Right cardiac atrium (tissue), 5 donors: ENCODE measurements around the gene JUN. TPM values are rescaled to one million over a fixed set of nuclear protein-coding genes. Genes with fewer than 3 reads are reported as not detected.
A peak's percentile ranks its signal among the peaks of the same experiment; 100 is the strongest.

Experiments used
- ATAC-seq, 2 donors: fragments of 200-7000 bp; cut with Tn5 transposase; one replicate each; pipeline versions ENCODE4 v1.8.0 to v1.9.1; 2020; ENCODE audit warnings: moderate library complexity in 2 of 2, mild to moderate bottlenecking in 1 of 2
- DNase-seq, 3 donors: peaks; one replicate each; pipeline ENCODE4 v3.0.0-alpha.2; 2020
- H3K27ac ChIP-seq: one replicate; pipeline ENCODE4 v1.5.1; 2013; ENCODE audit warnings: mild to moderate bottlenecking, low read length, control low read depth, moderate library complexity
- H3K27me3 ChIP-seq: one replicate; pipeline ENCODE4 v1.6.1; 2013; ENCODE audit not compliant: control insufficient read depth, insufficient read depth
- H3K4me1 ChIP-seq: one replicate; pipeline ENCODE4 v1.6.1; 2013; ENCODE audit warnings: low read length; ENCODE audit not compliant: control insufficient read depth, insufficient read depth
- H3K4me3 ChIP-seq: one replicate; pipeline ENCODE4 v1.5.1; 2013; ENCODE audit warnings: low read length, control low read depth
- H3K9me3 ChIP-seq: one replicate; pipeline ENCODE4 v1.6.1; 2013; ENCODE audit warnings: low read length; ENCODE audit not compliant: control insufficient read depth
- WGBS: extraction: QIAGEN DNeasy Blood & Tissue Kit; methylation state at CpG from one replicate; pipeline ENCODE4 v1.1.7; 2013; 5-methylcytosine and 5-hydroxymethylcytosine counted together
- intact Hi-C, 4 donors: fragments of 100-400 bp; cut with DNase I; formaldehyde crosslinking; loops; one replicate each; pipeline versions ENCODE4 v1.11.0 to v1.14.0; 2022 to 2023
- long read RNA-seq, 4 donors: library from polyadenylated mRNA; unstranded; transcript quantifications; one replicate each; pipeline ENCODE4 v2.0.0, GENCODE V29; 2020 to 2021
- polyA plus RNA-seq: library from polyadenylated mRNA; stranded (reverse); fragments of 200-250 nt; gene quantifications from one replicate; pipeline ENCODE4 v1.2.3, GENCODE V29; 2013
- total RNA-seq, 4 donors: library from RNA; stranded (reverse); fragmentation: NEBNext Ultra II Directional; extraction: Animal tissue kit (Norgen Biotek cat#: 25700); gene quantifications; one replicate each; pipeline ENCODE4 v1.2.1, GENCODE V29; 2021
- donor health status: healthy with polysubstance abuse.
- donor health status: DM: no; HTN: yes; CAD: no.
- donor health status: DM: no; HTN: no; CAD: no.
- donor health status: DM: no; HTN: yes; CAD: no; lungs with severe emphysema.
- donor health status: DM: yes; HTN: yes; CAD: no.

JUN gene
- 10 to 100 TPM; 41.1 to 69.8 (median 50.7) TPM for total RNA-seq
- polyA plus RNA-seq = 211 TPM
- long read RNA-seq, donor 1, transcript JUN-201 (1 exons, 3,540 nt) = major isoform, 66 of 66 reads
- long read RNA-seq, donor 1, partial matches to known transcripts = 0 of 66 reads
- long read RNA-seq, donor 1, other reads (novel, unspliced or antisense) = 0 of 66 reads
- long read RNA-seq, donor 2, transcript JUN-201 (1 exons, 3,540 nt) = major isoform, 10 of 10 reads
- long read RNA-seq, donor 2, partial matches to known transcripts = 0 of 10 reads
- long read RNA-seq, donor 2, other reads (novel, unspliced or antisense) = 0 of 10 reads
- long read RNA-seq, donor 3, transcript JUN-201 (1 exons, 3,540 nt) = major isoform, 404 of 406 reads
- long read RNA-seq, donor 3, partial matches to known transcripts = 0 of 406 reads
- long read RNA-seq, donor 3, other reads (novel, unspliced or antisense) = 2 of 406 reads
- long read RNA-seq, donor 4, partial matches to known transcripts = 0 of 2 reads
- long read RNA-seq, donor 4, other reads (novel, unspliced or antisense) = 0 of 2 reads

DNA sequence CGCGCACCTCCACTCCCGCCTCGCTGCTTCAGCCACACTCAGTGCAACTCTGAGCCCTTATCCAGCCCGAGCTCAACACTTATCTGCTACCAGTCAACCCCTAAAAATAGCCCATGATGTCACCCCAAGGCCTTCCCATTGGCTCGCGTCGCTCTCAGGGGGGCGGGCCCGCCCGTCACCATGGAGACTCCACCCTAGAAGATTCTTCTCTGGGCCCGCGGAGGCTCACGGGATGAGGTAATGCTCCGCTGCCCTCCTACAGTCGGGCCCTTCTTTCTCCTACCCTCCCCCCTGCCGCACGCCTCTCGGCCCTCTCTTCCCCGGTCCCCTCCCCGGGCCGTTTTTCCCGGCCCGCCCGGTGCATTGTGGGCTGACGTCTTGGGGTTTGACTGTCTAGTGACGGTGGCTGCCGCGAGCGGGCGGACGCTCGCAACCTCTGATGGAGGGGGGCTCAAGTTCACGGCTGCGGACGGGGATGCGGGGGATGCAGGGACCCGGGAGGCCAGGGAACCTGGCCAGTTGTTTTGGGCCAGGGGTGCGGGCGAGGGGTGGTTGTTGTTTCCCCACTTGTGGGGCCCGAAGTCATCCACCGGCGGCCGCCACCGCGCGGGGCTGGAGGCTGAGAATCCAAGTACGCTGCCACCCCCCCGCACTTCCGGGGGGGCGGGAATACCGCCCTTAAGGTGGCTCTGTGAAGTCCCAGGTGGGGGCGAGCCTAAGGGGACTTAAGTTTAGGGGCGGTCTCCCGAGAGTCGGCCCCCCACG lies at the start of gene JUN:
Gene JUN, minus strand, starts transcription at position 55 of the 765 bp plus-strand sequence. CDS start 977 bp downstream, outside the sequence.
- Histone ChIP-seq H3K27me3 (no peaks in the 10 kb centered on the region), H3K9me3 (no peaks in the 10 kb centered on the region), H3K4me1 (no peaks in the 10 kb centered on the region), H3K27ac (peak within 1 kb of the TSS; percentile 99), H3K4me3 (peak within 1 kb of the TSS; percentile 74)
- DNase-seq (peak; percentile 100), ATAC-seq (peak; percentile 94 to 95)
- intact Hi-C loops = loop anchor here in 3 of 4 donors (2.0 to 10.0 kb wide), 11 partner anchors 31 to 921 kb away; partner anchors contain the start of gene FGGY (in 3 of the 3)
- under 1% methylated on average over 57 of the region's 57 CpGs for WGBS

DNA sequence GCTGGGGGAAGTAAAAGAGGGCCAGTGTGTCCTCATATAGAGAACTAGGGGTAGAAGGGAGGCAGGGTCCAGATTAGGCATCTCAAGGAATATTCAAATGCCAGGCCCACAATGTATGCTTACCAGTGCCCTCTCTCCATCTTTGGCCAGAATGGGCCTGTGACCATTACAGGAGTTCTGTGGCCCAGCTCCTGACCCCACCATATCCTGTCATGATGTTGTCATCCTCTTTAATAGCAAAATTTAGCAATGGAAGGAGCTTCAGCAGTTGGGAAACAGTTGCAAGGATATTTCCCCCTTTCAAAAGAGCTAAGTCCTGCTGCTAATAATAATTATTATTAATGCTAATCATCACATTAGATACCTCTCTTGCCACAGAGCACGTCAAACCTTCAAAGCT lies 49.3 kb upstream of the JUN start:
- no peaks in the 10 kb centered on the region for H3K9me3 ChIP-seq
- intact Hi-C loops = no loop called here
- WGBS = 95% methylated on average over 1 of the region's 1 CpG
- H3K4me3 ChIP-seq = no peak overlapping the region
- no peaks in the 10 kb centered on the region for H3K4me1 ChIP-seq
- no peak for ATAC-seq
- DNase-seq = no peak
- H3K27me3 ChIP-seq = no peaks in the 10 kb centered on the region
- no peak overlapping the region for H3K27ac ChIP-seq

DNA sequence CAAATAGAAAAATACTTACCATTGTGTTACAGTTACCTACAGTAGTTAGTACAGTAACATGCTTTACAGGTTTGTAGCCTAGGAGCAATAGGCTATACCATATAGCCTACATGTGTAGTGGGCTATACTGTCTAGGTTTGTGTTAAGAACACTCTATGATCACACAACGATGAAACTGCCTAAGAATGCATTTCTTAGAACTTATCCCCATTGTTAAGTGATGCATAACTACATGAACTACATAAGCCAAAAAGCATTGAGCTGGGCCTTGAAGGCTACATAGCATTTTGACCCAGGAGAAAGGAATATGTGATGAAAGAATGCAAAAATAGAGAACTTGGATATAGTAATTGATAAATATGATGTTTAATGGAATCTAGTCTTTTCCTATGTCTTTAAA lies 46.4 kb upstream of the JUN start:
- Histone ChIP-seq H3K27ac (no peak overlapping the region), H3K9me3 (no peaks in the 10 kb centered on the region), H3K4me3 (no peak overlapping the region), H3K4me1 (no peaks in the 10 kb centered on the region), H3K27me3 (no peaks in the 10 kb centered on the region)
- intact Hi-C loops = no loop called here
- ATAC-seq (no peak), DNase-seq (no peak)
- WGBS = 75% methylated on average over 1 of the region's 1 CpG

DNA sequence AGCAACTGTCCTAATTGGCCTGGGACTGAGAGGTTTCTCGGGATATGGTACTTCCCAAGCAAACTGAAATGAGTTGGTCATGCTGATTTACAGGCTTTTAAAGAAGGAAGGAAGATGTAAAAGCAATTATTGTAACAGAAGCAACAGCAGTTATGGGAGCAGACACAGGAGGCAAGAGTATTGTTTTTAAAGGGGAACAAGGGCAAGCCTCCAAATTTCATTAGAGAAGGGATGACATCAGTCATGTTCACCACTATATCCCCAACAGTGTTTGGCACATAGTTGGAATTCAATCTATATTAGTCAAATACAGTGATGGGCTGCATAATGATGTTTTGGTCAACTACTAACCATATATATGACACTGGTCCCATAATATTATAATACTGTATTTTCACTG lies 46.0 kb upstream of the JUN start:
- Histone ChIP-seq H3K27me3 (no peaks in the 10 kb centered on the region), H3K27ac (no peak overlapping the region), H3K9me3 (no peaks in the 10 kb centered on the region), H3K4me3 (no peak overlapping the region), H3K4me1 (no peaks in the 10 kb centered on the region)
- 74% methylated on average over 1 of the region's 1 CpG for WGBS
- DNase-seq (no peak), ATAC-seq (no peak)
- intact Hi-C loops = no loop called here

DNA sequence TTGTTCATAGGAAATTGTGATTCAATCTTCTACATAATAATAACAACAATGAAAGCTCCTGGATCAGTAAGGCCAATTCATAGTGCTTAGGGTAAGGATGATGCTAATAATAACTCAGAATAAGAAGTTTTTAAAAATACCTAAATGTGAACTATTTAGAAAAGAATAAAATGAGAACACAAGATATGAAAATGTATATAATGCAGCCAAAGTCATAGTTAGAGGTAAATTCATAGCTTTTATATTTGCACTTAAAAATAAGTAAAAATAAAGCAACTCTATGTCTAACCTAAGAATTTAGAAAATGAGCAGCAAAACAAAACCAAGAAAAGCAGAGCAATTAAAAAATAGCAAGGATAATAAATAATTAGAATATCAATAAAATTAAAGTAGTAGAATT lies 43.5 kb upstream of the JUN start:
- no peaks in the 10 kb centered on the region for H3K4me1 ChIP-seq
- no peaks in the 10 kb centered on the region for H3K27me3 ChIP-seq
- no peak overlapping the region for H3K4me3 ChIP-seq
- H3K9me3 ChIP-seq = no peaks in the 10 kb centered on the region
- DNase-seq (no peak), ATAC-seq (no peak)
- no peak overlapping the region for H3K27ac ChIP-seq
- intact Hi-C loops = no loop called here

DNA sequence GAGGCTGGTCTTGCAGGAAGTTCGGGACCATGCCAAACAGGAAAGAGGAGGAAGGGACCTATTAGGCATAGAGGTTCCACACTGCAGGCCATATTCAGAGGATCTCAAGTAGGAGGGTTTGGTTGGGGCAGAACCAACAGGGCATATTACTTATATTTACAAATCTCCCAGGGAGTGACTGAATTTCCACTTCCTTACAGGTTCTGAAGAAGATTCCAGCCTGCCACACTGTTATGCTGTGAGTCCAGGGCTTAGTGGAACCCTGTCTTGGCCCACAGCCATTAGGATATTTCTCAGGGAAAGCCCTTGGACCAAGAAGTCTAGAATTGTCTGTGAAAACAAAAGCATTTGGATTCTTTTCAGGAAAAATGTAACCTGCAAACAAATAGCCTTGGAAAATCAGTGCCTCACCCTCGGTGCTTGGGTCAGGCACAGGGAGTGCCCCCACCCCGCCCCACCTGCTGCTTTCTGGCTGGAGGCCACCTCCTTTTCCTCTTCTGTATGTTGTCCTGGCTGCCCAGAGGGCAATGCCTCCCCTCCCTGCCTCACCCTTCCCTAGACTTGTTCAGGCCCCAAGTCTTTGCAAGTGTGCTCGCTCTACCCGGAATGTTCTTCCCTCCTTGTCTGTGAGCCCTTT lies 41.0 kb upstream of the JUN start:
- no peaks in the 10 kb centered on the region for H3K27me3 ChIP-seq
- 57% methylated on average over 5 of the region's 5 CpGs for WGBS
- intact Hi-C loops = no loop called here
- H3K4me1 ChIP-seq = no peaks in the 10 kb centered on the region
- no peak overlapping the region for H3K27ac ChIP-seq
- no peaks in the 10 kb centered on the region for H3K9me3 ChIP-seq
- H3K4me3 ChIP-seq = no peak overlapping the region
- DNase-seq = peak; percentile 51 to 62 (median 55)
- peak; percentile 88 to 92 for ATAC-seq

DNA sequence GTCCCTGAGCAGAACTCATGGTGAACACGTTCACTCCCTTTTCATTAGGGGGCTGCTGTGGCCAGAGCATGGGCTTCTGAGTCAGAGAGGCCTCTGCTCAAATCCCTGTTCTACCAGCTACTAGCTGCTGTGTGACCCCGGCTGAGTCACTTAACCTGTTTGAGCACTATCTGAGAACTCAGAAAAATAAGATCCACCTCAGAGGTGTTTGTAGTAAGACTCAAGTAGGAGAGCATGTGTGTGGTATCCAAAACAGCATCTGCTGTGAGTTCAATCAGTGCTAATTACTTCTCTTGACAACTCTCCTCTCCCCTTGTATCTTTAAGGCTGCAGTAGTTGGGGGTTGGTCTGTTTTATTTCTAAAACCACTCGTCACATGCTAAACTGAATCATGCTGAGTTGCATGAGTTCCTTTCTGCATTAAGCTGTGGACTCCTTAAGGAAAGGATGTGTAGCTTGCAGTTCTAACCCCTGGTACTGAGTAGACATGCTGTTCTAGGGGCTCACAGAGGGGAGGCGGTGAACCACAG lies 39.7 kb upstream of the JUN start:
- no peak overlapping the region for H3K27ac ChIP-seq

DNA sequence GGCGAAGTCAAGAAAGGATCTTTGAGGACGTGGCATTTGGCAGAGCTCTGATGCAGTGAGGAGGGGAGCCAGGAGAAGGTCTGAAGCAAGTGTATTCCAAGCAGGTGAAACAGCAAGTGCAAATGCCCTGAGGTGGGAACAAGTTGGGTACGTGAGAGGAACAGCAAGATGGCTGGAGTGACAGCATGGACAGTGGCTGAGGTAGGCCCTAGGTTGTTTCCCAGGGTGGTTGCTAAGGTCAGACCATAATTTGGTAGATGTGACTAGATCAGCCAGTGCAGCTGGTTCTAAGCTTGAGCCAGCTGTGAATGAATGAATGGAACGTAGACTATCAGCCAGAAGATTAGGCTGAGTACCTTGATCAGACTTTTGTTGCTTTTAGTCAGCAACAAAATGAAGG lies 37.5 kb upstream of the JUN start:
- no peaks in the 10 kb centered on the region for H3K9me3 ChIP-seq
- no peak overlapping the region for H3K4me3 ChIP-seq
- ATAC-seq (no peak), DNase-seq (no peak)
- H3K27ac ChIP-seq = no peak overlapping the region
- no peaks in the 10 kb centered on the region for H3K4me1 ChIP-seq
- intact Hi-C loops = no loop called here
- H3K27me3 ChIP-seq = no peaks in the 10 kb centered on the region
- 80% methylated on average over 4 of the region's 4 CpGs for WGBS

More for the DNA sequence above, 39.7 kb upstream of the JUN start:
- H3K4me1 ChIP-seq = no peaks in the 10 kb centered on the region
- no peaks in the 10 kb centered on the region for H3K27me3 ChIP-seq
- DNase-seq (no peak), ATAC-seq (no peak)
- H3K4me3 ChIP-seq = no peak overlapping the region
- 78% methylated on average over 4 of the region's 4 CpGs for WGBS
- no peaks in the 10 kb centered on the region for H3K9me3 ChIP-seq
- intact Hi-C loops = no loop called here

- H3K9me3 ChIP-seq = no peaks in the 10 kb centered on the region
- no peak for DNase-seq
- no peak overlapping the region for H3K27ac ChIP-seq
- 85% methylated on average over 3 of the region's 3 CpGs for WGBS
- peaks cover 1% of the 10 kb centered on the region for H3K4me1 ChIP-seq
- no peak for ATAC-seq
- H3K4me3 ChIP-seq = no peak overlapping the region
- H3K27me3 ChIP-seq = no peaks in the 10 kb centered on the region
- intact Hi-C loops = loop anchor here in 3 of 4 donors (5.0 to 10.0 kb wide), 3 partner anchors 66 to 166 kb away; no protein-coding TSS in a partner anchor
These were observed 35.1 kb upstream of the JUN start for GRCh38 chr1:58818976-58819375.

DNA sequence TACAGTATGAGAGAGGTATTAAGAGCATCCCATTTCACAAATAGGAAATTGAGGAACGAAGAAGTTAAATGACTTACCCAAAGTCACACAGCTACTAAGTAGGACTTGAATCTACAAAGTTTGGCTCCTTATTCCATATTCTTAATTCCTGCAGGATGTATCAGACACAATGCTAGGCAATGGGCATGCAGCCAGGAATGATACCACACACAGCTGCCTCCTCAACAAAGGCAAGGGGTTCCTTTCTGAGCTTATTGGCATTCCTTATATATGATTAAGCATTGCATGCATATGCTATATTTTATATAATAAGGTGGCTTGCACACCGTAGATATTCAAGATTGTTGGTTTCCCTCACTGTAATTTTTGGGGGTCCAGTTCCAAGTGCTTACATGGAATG lies 34.2 kb upstream of the JUN start:
- ATAC-seq (no peak), DNase-seq (no peak)
- 74% methylated on average over 2 of the region's 2 CpGs for WGBS
- H3K27ac ChIP-seq = no peak overlapping the region
- intact Hi-C loops = loop anchor here in 3 of 4 donors (5.0 to 10.0 kb wide), 3 partner anchors 67 to 167 kb away; no protein-coding TSS in a partner anchor
- peaks cover 4% of the 10 kb centered on the region for H3K4me1 ChIP-seq
- no peaks in the 10 kb centered on the region for H3K9me3 ChIP-seq
- no peak overlapping the region for H3K4me3 ChIP-seq
- no peaks in the 10 kb centered on the region for H3K27me3 ChIP-seq
